ENCODE results near the gene CLIC2.
A peak's percentile ranks its signal among the peaks of the same experiment; 100 is the strongest.

CLIC2 gene

GRCh38 chrX:155262970-155263754, 71.3 kb downstream of the CLIC2 start:
- TF ChIP-seq CTCF (IDR thresholded peaks at IDR 0.05; ENCODE audit: low read depth, low read length) (no peak), EZH2phosphoT487 (IDR thresholded peaks at IDR 0.05; ENCODE audit: low read depth) (no peak)
- H3K27ac ChIP-seq (ENCODE audit: low read length), result no peak overlapping the region
- no peaks in the 10 kb centered on the region for H3K9me3 ChIP-seq (ENCODE audit: insufficient read depth, low read length)
- 0 out of 2 replicates have a peak overlapping the region, but pooled peaks have one; percentile 92 for H2AFZ ChIP-seq (ENCODE audit: low read depth, low read length)
- no peaks in the 10 kb centered on the region for H3K36me3 ChIP-seq (replicated peaks; ENCODE audit: low read depth, low read length)
- H3K27me3 ChIP-seq (ENCODE audit: low read depth, low read length), result no peaks in the 10 kb centered on the region
- H3K4me2 ChIP-seq (ENCODE audit: low read length), result peak overlapping the region; percentile 85
- H3K4me1 ChIP-seq (ENCODE audit: low read length), result peaks cover 11% of the 10 kb centered on the region
- H4K20me1 ChIP-seq (ENCODE audit: insufficient read depth, low read length), result no peaks in the 10 kb centered on the region
- H3K9ac ChIP-seq (ENCODE audit: low read length), result peak overlapping the region; percentile 80
- H3K4me3 ChIP-seq (ENCODE audit: low read length), result peak overlapping the region; percentile 96
- H3K79me2 ChIP-seq (ENCODE audit: low read length), result peaks cover 15% of the 10 kb centered on the region

- Histone ChIP-seq H3K36me3 (replicated peaks; ENCODE audit: low read depth, low read length) (no peaks in the 10 kb centered on the region), H3K4me1 (ENCODE audit: low read length) (peaks cover 11% of the 10 kb centered on the region), H3K4me2 (ENCODE audit: low read length) (no peak overlapping the region), H3K27me3 (ENCODE audit: low read depth, low read length) (no peaks in the 10 kb centered on the region), H2AFZ (ENCODE audit: low read depth, low read length) (no peak overlapping the region), H3K27ac (ENCODE audit: low read length) (no peak overlapping the region), H3K4me3 (ENCODE audit: low read length) (no peak overlapping the region), H3K9ac (ENCODE audit: low read length) (no peak overlapping the region), H4K20me1 (ENCODE audit: insufficient read depth, low read length) (no peaks in the 10 kb centered on the region), H3K79me2 (ENCODE audit: low read length) (peaks cover 15% of the 10 kb centered on the region), H3K9me3 (ENCODE audit: insufficient read depth, low read length) (no peaks in the 10 kb centered on the region)
- no peak for TF ChIP-seq CTCF (IDR thresholded peaks at IDR 0.05; ENCODE audit: low read depth, low read length)
- TF ChIP-seq EZH2phosphoT487 (IDR thresholded peaks at IDR 0.05; ENCODE audit: low read depth), result no peak
These were observed 74.7 kb downstream of the CLIC2 start for GRCh38 chrX:155259752-155260151.

- no peaks in the 10 kb centered on the region for H3K27me3 ChIP-seq (ENCODE audit: low read depth, low read length)
- no peak overlapping the region for H3K4me3 ChIP-seq (ENCODE audit: low read length)
- no peak overlapping the region for H3K4me2 ChIP-seq (ENCODE audit: low read length)
These were observed 83.0 kb downstream of the CLIC2 start for GRCh38 chrX:155251391-155251790.

More at GRCh38 chrX:155251391-155251790, 83.0 kb downstream of the CLIC2 start:
- H3K79me2 ChIP-seq (ENCODE audit: low read length), result no peaks in the 10 kb centered on the region
- no peak overlapping the region for H3K9ac ChIP-seq (ENCODE audit: low read length)
- TF ChIP-seq EZH2phosphoT487 (IDR thresholded peaks at IDR 0.05; ENCODE audit: low read depth), result no peak
- no peak for TF ChIP-seq CTCF (IDR thresholded peaks at IDR 0.05; ENCODE audit: low read depth, low read length)
- H4K20me1 ChIP-seq (ENCODE audit: insufficient read depth, low read length), result no peaks in the 10 kb centered on the region
- H3K27ac ChIP-seq (ENCODE audit: low read length), result no peak overlapping the region
- no peaks in the 10 kb centered on the region for H3K36me3 ChIP-seq (replicated peaks; ENCODE audit: low read depth, low read length)
- no peaks in the 10 kb centered on the region for H3K9me3 ChIP-seq (ENCODE audit: insufficient read depth, low read length)
- H3K4me1 ChIP-seq (ENCODE audit: low read length), result no peaks in the 10 kb centered on the region
- H2AFZ ChIP-seq (ENCODE audit: low read depth, low read length), result no peak overlapping the region
